H1 (cell line): Measurements from ENCODE around the gene PGAM1. TPM values are rescaled to one million over a fixed set of nuclear protein-coding genes. Genes with fewer than 3 reads are reported as not detected.
A peak's percentile ranks its signal among the peaks of the same experiment; 100 is the strongest.

ENCODE experiments used
- CHD1 ChIP-seq: IDR thresholded peaks from 2 replicates; pipeline ENCODE4 v1.6.1; 2012; ENCODE audit warnings: low read depth, low read length, improper control_type of control experiment
- CHD7 ChIP-seq: fragments of 300-600 bp; sonication (generic); IDR thresholded peaks from 2 replicates; pipeline ENCODE4 v1.7.1; 2012; ENCODE audit warnings: low read length, moderate library complexity, mild to moderate bottlenecking, inconsistent platforms; ENCODE audit not compliant: insufficient replicate concordance
- CREB1 ChIP-seq: IDR thresholded peaks from 2 replicates; pipeline ENCODE4 v1.6.1; 2012; ENCODE audit warnings: inconsistent platforms
- EZH2 ChIP-seq: fragments of 200-600 bp; sonication (generic); IDR thresholded peaks from 2 replicates; pipeline ENCODE4 v1.7.1; 2012; ENCODE audit warnings: low read depth, mild to moderate bottlenecking, moderate library complexity, low read length, inconsistent platforms; ENCODE audit not compliant: severe bottlenecking
- KDM1A ChIP-seq: fragments of 200-600, 300-600 bp; sonication (generic); IDR thresholded peaks from 2 replicates; pipeline ENCODE4 v1.7.1; 2016; ENCODE audit warnings: mild to moderate bottlenecking, low read length, borderline replicate concordance
- POLR2A ChIP-seq, 2 experiments: IDR thresholded peaks; 1 replicate in 1 of 2; 2 replicates in 1 of 2; pipeline ENCODE4 v1.6.1; 2011; ENCODE audit warnings: low read depth in 2 of 2, low read length in 2 of 2, mild to moderate bottlenecking in 2 of 2; ENCODE audit errors: control extremely low read depth in 1 of 2
- RAD21 ChIP-seq, 2 experiments: IDR thresholded peaks in 1 of 2; conservative IDR thresholded peaks in 1 of 2; 2 replicates each; pipeline ENCODE4 v1.6.1; 2011; ENCODE audit warnings: low read depth in 2 of 2, low read length in 2 of 2, improper control_type of control experiment in 1 of 2, inconsistent platforms in 1 of 2, mild to moderate bottlenecking in 1 of 2, moderate library complexity in 1 of 2
- TEAD4 ChIP-seq: IDR thresholded peaks from 2 replicates; pipeline ENCODE4 v1.6.1; 2012; ENCODE audit warnings: low read depth, low read length, inconsistent platforms, mixed read lengths
- polyA plus RNA-seq, 7 experiments: library from polyadenylated mRNA; depleted of rRNA in 3 of 7; stranded (reverse) in 5 of 7; unstranded in 2 of 7; fragments of >200 nt in 5 of 7; fragments of 200-250 nt in 2 of 7; gene quantifications; 1 replicate in 5 of 7; 2 replicates in 1 of 7; 4 replicates in 1 of 7; pipeline versions ENCODE4 v1.2.1 to v1.2.3, GENCODE V29; 2011 to 2013; ENCODE audit warnings: missing spikeins in 2 of 7, mixed read lengths in 2 of 7
- total RNA-seq: library from RNA; stranded (reverse); fragmentation: NEBNext Ultra II Directional; extraction: Animal tissue kit (Norgen Biotek cat#: 25700); gene quantifications from 2 replicates; pipeline ENCODE4 v1.2.1, GENCODE V29; 2021
- TF ChIP-seq, protein P1 (sequence below): IDR thresholded peaks from 2 replicates; pipeline ENCODE4 v1.6.1; 2012; ENCODE audit warnings: inconsistent platforms

PGAM1 gene
- total and polyA plus RNA-seq, 2 of the 8 experiments (the other 6 are each of a cell fraction or from before 2014, with no cell fraction given), result 791 to 799 TPM

DNA sequence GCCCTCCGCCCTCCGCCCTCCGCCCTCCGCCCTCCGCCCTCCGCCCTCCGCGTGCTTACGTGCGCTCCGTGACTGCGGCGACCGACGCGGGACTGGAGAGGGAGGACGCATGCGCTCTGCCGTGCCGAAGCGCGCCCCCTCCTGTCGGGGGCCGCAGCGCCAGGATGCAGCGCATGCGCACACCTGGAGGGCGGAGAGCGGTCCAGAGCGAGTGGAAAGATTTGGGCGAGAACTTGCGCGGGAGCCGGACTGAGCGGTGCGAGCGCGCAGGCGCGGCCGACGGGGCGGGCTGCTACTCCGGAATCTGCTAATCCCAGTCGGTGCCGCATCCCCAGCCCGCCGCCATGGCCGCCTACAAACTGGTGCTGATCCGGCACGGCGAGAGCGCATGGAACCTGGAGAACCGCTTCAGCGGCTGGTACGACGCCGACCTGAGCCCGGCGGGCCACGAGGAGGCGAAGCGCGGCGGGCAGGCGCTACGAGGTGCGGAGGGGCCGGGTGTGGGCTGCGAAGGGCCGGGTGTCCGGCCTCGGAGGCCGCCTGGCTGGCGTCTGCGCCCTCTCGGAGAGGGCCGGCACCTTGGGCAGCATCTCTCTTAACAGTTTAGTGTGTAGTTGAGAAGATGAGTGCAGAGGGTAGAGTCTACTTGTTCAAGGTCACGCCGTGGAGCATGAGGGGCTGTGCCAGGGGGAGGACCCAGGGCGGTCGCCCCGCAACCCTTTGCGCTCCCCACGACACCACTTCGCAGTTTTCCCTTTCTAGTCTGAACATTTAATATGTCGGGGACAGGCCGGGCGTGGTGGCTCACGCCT, at the start of gene PGAM1 (continued):
- no peak for TF ChIP-seq CHD7
- TF ChIP-seq EZH2, result no peak
- no peak; the same call in 1 of the 2 replicates for TF ChIP-seq TEAD4
- no peak for TF ChIP-seq KDM1A
- peak in 1 of 2 experiments; percentile 12; a peak in 1 of 4 replicates for TF ChIP-seq RAD21 (IDR thresholded peaks at IDR 0.05 in 1 of 2, conservative IDR thresholded peaks at IDR 0.05 in 1 of 2; ENCODE audit: low read depth in 2 of 2, low read length in 2 of 2)
- TF ChIP-seq, protein P1, sequence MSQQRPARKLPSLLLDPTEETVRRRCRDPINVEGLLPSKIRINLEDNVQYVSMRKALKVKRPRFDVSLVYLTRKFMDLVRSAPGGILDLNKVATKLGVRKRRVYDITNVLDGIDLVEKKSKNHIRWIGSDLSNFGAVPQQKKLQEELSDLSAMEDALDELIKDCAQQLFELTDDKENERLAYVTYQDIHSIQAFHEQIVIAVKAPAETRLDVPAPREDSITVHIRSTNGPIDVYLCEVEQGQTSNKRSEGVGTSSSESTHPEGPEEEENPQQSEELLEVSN, result peak; percentile 32
- TF ChIP-seq CHD1, result no peak
- peak; percentile 74 for TF ChIP-seq CREB1
- TF ChIP-seq POLR2A (IDR thresholded peaks at IDR 0.05; ENCODE audit: control extremely low read depth in 1 of 2, low read depth in 2 of 2, low read length in 2 of 2), result peak; percentile 46 to 75
